HEK293 (cell line): ENCODE measurements around the gene PDE4B.

Experiments
- CTCF ChIA-PET: fragments of 350-600 bp; formaldehyde crosslinking; extraction: SDS; loops from one replicate; lab custom pipeline; 2021; ENCODE audit warnings: antibody characterized with exemption; lab: Yijun Ruan, JAX
- POLR2A ChIA-PET: fragments of 300-600 bp; formaldehyde crosslinking; extraction: SDS; loops from one replicate; lab custom pipeline; 2020; ENCODE audit warnings: antibody characterized with exemption, inconsistent platforms; lab: Yijun Ruan, JAX
- H3K27ac ChIP-seq: fragments of 200-500 bp; sonication (Bioruptor generic); 2 replicates; pipeline ENCODE4 v1.5.1; 2014; ENCODE audit warnings: low read depth, low read length, control low read depth, inconsistent platforms; ENCODE audit errors: extremely low read depth
- H3K36me3 ChIP-seq, 2 experiments: fragments of 200-500 bp in 1 of 2; sonication (Bioruptor generic) in 1 of 2; 1 replicate in 1 of 2; 2 replicates in 1 of 2; pipeline ENCODE4 v1.5.1; 2014 to 2017; ENCODE audit warnings: inconsistent platforms in 2 of 2, low read length in 2 of 2; ENCODE audit not compliant: control insufficient read depth in 2 of 2, insufficient read depth in 1 of 2
- H3K4me1 ChIP-seq: fragments of 200-500 bp; sonication (Bioruptor generic); 2 replicates; pipeline ENCODE4 v1.5.1; 2014; ENCODE audit warnings: mild to moderate bottlenecking, low read length, inconsistent platforms; ENCODE audit not compliant: control insufficient read depth, insufficient read depth
- H3K4me3 ChIP-seq: 2 replicates; pipeline ENCODE4 v1.5.1; 2011; ENCODE audit warnings: low read depth, mild to moderate bottlenecking, control low read depth, low read length, moderate library complexity
- H3K9me3 ChIP-seq: fragments of 200-500 bp; sonication (Bioruptor generic); 2 replicates; pipeline ENCODE4 v1.5.1; 2014; ENCODE audit warnings: low read depth, low read length, inconsistent platforms; ENCODE audit not compliant: control insufficient read depth, insufficient read depth
- FEZF1 ChIP-seq: fragments of 450-650 bp; formaldehyde crosslinking; IDR thresholded peaks from 2 replicates; pipeline ENCODE4 v1.5.1; 2016; ENCODE audit warnings: missing biosample characterization, missing genetic modification characterization
- GLI2 ChIP-seq: fragments of 450-650 bp; formaldehyde crosslinking; IDR thresholded peaks from 2 replicates; pipeline ENCODE4; 2017; ENCODE audit warnings: missing biosample characterization, missing genetic modification characterization, low read depth, borderline replicate concordance
- GLIS2 ChIP-seq: fragments of 450-650 bp; formaldehyde crosslinking; IDR thresholded peaks from 2 replicates; pipeline ENCODE4 v1.5.1; 2016; ENCODE audit warnings: missing biosample characterization, missing genetic modification characterization
- HOXD13 ChIP-seq: sonication (generic); formaldehyde crosslinking; IDR thresholded peaks from 2 replicates; pipeline ENCODE4 v1.8.0; 2022; ENCODE audit warnings: missing genetic modification reagents, borderline replicate concordance
- KLF1 ChIP-seq: fragments of 450-650 bp; formaldehyde crosslinking; IDR thresholded peaks from 2 replicates; pipeline ENCODE4 v1.5.1; 2016; ENCODE audit warnings: missing biosample characterization, missing genetic modification characterization
- RBAK ChIP-seq: fragments of 450-650 bp; formaldehyde crosslinking; IDR thresholded peaks from 2 replicates; pipeline ENCODE4 v1.5.1; 2016; ENCODE audit warnings: missing biosample characterization, missing genetic modification characterization
- REPIN1 ChIP-seq: fragments of 450-650 bp; formaldehyde crosslinking; IDR thresholded peaks from 2 replicates; pipeline ENCODE4 v1.5.1; 2017; ENCODE audit warnings: missing biosample characterization, missing genetic modification characterization, low read depth
- SALL2 ChIP-seq: fragments of 450-650 bp; formaldehyde crosslinking; IDR thresholded peaks from 2 replicates; pipeline ENCODE4 v1.5.0; 2017; ENCODE audit warnings: missing biosample characterization, mild to moderate bottlenecking, missing genetic modification characterization, borderline replicate concordance
- TRIM28 ChIP-seq: IDR thresholded peaks from 2 replicates; pipeline ENCODE4 v1.6.1; 2011; ENCODE audit warnings: low read length, control low read depth, borderline replicate concordance
- ZBTB20 ChIP-seq: fragments of 450-650 bp; formaldehyde crosslinking; IDR thresholded peaks from 2 replicates; pipeline ENCODE4 v1.5.1; 2016; ENCODE audit warnings: missing biosample characterization, missing genetic modification characterization
- ZFP41 ChIP-seq: fragments of 450-650 bp; formaldehyde crosslinking; IDR thresholded peaks from 2 replicates; pipeline ENCODE4 v1.5.1; 2016; ENCODE audit warnings: missing biosample characterization, missing genetic modification characterization, borderline replicate concordance
- ZNF157 ChIP-seq: fragments of 450-650 bp; formaldehyde crosslinking; IDR thresholded peaks from 2 replicates; pipeline ENCODE4 v1.5.1; 2016; ENCODE audit warnings: missing biosample characterization, missing genetic modification characterization
- ZNF23 ChIP-seq: fragments of 450-650 bp; formaldehyde crosslinking; IDR thresholded peaks from 2 replicates; pipeline ENCODE4 v1.5.1; 2016; ENCODE audit warnings: missing biosample characterization, missing genetic modification characterization, borderline replicate concordance
- ZNF311 ChIP-seq: fragments of 450-650 bp; formaldehyde crosslinking; IDR thresholded peaks from 2 replicates; pipeline ENCODE4 v1.5.1; 2017; ENCODE audit warnings: missing biosample characterization, missing genetic modification characterization, borderline replicate concordance
- ZNF335 ChIP-seq: fragments of 450-650 bp; formaldehyde crosslinking; conservative IDR thresholded peaks from 2 replicates; pipeline ENCODE4 v1.5.1; 2016; ENCODE audit warnings: missing biosample characterization, missing genetic modification characterization
- ZNF423 ChIP-seq: fragments of 450-650 bp; formaldehyde crosslinking; IDR thresholded peaks from 2 replicates; pipeline ENCODE4 v1.5.1; 2016; ENCODE audit warnings: missing biosample characterization, missing genetic modification characterization
- ZNF426 ChIP-seq: fragments of 450-650 bp; formaldehyde crosslinking; IDR thresholded peaks from 2 replicates; pipeline ENCODE4 v1.5.1; 2017; ENCODE audit warnings: missing biosample characterization, missing genetic modification characterization, mild to moderate bottlenecking, inconsistent platforms, moderate library complexity
- ZNF473 ChIP-seq: fragments of 450-650 bp; formaldehyde crosslinking; IDR thresholded peaks from 2 replicates; pipeline ENCODE4 v1.5.1; 2017; ENCODE audit warnings: missing biosample characterization, missing genetic modification characterization
- ZNF555 ChIP-seq: fragments of 450-650 bp; formaldehyde crosslinking; conservative IDR thresholded peaks from 2 replicates; pipeline ENCODE4 v1.5.1; 2017; ENCODE audit warnings: missing biosample characterization, mild to moderate bottlenecking, missing genetic modification characterization, inconsistent platforms
- TF ChIP-seq, protein P1 (sequence below): fragments of 450-650 bp; formaldehyde crosslinking; IDR thresholded peaks from 2 replicates; pipeline ENCODE4 v1.5.1; 2016; ENCODE audit warnings: missing biosample characterization, missing genetic modification characterization
- TF ChIP-seq, protein P2 (sequence below): fragments of 450-650 bp; formaldehyde crosslinking; IDR thresholded peaks from 2 replicates; pipeline ENCODE4 v1.5.1; 2017; ENCODE audit warnings: missing biosample characterization, mild to moderate bottlenecking, missing genetic modification characterization, moderate library complexity

Gene PDE4B

DNA sequence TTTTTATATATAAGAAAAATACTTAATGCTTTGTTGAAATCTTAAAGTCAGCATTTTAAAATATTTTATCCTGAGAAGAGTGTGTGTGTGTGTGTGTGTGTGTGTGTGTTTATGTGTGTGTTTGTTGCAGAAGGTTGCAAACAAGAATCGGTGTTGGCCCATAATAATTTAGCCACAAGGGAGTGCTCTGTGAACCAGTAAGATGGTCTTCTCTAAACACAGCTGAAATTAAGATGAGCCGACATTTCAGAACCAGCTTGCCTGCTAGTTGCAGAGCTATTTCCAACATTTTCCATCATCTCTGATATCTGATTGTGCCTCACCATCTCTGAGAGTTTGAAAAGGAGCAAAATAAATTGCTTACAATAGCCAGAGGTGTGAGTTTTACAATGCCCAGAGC, 582.4 kb downstream of the PDE4B start:
- Histone ChIP-seq H3K27ac (no peak overlapping the region), H3K36me3 (peaks cover 0 to 18% of the 10 kb centered on the region in 2 experiments; a peak in 1 of 3 replicates), H3K4me3 (no peak overlapping the region), H3K9me3 (no peaks in the 10 kb centered on the region), H3K4me1 (no peaks in the 10 kb centered on the region)
- no peak for TF ChIP-seq ZNF157 (tag by site-specific recombination)
- no peak for TF ChIP-seq ZNF311 (tag by site-specific recombination)
- TF ChIP-seq, protein P1, sequence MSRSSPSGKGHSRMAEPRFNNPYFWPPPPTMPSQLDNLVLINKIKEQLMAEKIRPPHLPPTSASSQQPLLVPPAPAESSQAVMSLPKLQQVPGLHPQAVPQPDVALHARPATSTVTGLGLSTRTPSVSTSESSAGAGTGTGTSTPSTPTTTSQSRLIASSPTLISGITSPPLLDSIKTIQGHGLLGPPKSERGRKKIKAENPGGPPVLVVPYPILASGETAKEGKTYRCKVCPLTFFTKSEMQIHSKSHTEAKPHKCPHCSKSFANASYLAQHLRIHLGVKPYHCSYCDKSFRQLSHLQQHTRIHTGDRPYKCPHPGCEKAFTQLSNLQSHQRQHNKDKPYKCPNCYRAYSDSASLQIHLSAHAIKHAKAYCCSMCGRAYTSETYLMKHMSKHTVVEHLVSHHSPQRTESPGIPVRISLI (tag by site-specific recombination) = no peak
- TF ChIP-seq SALL2 (tag by site-specific recombination) = no peak
- TF ChIP-seq ZNF555 (tag by site-specific recombination) = no peak
- no peak for TF ChIP-seq KLF1 (tag by site-specific recombination)
- TF ChIP-seq RBAK (tag by site-specific recombination) = no peak
- CTCF ChIA-PET = interaction anchor here (0.7 kb wide), 1 partner anchor 71 kb away, joined by 3 read pairs; no protein-coding TSS in a partner anchor
- POLR2A ChIA-PET = no interaction called here

DNA sequence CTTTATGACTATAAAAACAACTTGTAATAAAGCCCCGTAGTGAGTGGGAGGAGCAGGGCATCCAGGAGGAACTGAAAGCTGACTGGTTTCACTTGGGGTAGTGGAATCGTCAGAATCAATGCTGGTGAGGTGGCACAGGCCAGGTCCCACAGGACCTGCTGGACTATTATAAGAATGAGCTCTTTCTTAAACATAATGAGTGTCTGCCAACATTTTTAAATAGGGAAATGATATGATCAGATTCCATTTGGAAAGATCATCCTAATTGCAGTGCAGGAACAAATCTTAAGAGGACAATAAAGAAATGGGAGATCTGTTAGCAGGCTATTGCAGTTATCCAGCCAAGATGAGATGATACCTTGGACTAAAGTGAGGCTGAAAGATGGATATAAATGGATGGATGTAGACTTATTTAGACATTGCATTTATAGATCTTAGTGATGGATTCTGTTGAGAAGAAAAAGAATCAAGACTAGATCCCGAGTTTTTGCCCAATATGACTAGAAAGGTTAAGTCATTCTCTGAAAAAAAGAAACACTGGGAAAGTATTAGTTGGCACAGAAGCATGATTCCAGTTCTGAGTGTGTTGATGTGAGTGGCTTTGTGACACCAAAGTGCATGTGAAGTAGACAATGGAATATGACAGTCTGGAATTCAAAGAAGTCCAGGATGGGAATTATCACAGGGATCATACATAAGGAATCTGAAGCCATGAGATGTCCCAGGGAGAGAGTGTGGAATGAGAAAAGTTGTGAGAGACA, 587.9 kb downstream of the PDE4B start:
- no peaks in the 10 kb centered on the region for H3K4me1 ChIP-seq
- TF ChIP-seq, protein P2, sequence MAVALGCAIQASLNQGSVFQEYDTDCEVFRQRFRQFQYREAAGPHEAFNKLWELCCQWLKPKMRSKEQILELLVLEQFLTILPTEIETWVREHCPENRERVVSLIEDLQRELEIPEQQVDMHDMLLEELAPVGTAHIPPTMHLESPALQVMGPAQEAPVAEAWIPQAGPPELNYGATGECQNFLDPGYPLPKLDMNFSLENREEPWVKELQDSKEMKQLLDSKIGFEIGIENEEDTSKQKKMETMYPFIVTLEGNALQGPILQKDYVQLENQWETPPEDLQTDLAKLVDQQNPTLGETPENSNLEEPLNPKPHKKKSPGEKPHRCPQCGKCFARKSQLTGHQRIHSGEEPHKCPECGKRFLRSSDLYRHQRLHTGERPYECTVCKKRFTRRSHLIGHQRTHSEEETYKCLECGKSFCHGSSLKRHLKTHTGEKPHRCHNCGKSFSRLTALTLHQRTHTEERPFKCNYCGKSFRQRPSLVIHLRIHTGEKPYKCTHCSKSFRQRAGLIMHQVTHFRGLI (tag by site-specific recombination) = no peak
- TF ChIP-seq GLIS2 (tag by site-specific recombination) = no peak
- no peak for TF ChIP-seq REPIN1 (tag by site-specific recombination)
- no peak for TF ChIP-seq ZNF423 (tag by site-specific recombination)
- TF ChIP-seq ZNF426 = no peak
- TF ChIP-seq ZFP41 = no peak
- TF ChIP-seq ZNF23 (tag by site-specific recombination) = no peak
- no peak for TF ChIP-seq ZBTB20
- no peak for TF ChIP-seq GLI2
- no peak for TF ChIP-seq ZNF473 (tag by site-specific recombination)
- no peak for TF ChIP-seq FEZF1 (tag by site-specific recombination)
- TF ChIP-seq ZNF335 (tag by site-specific recombination) = no peak
- TF ChIP-seq TRIM28 = no peak
- no peak for TF ChIP-seq HOXD13 (CRISPR knock-in tag)
- TF ChIP-seq, all 188 proteins: peak for 0
- Histone ChIP-seq H3K4me3 (no peak overlapping the region), H3K9me3 (no peaks in the 10 kb centered on the region), H3K27ac (no peak overlapping the region), H3K36me3 (no peaks in the 10 kb centered on the region)
- POLR2A ChIA-PET = no interaction called here
- CTCF ChIA-PET = interaction anchor here (0.6 kb wide), 1 partner anchor 122 kb away, joined by 3 read pairs; no protein-coding TSS in a partner anchor
